GM04503 (cell line): ENCODE data around the gene NAA25.
"Not testable (repeated sequence)": the region's sequence is repeated elsewhere in the genome, so short reads cannot be mapped to it uniquely, and the experiment has no call there.

Source experiments
- DNase-seq: peaks from one replicate; pipeline ENCODE4 v3.0.0-alpha.2; 2012; ENCODE audit warnings: low read depth

NAA25 gene

DNA sequence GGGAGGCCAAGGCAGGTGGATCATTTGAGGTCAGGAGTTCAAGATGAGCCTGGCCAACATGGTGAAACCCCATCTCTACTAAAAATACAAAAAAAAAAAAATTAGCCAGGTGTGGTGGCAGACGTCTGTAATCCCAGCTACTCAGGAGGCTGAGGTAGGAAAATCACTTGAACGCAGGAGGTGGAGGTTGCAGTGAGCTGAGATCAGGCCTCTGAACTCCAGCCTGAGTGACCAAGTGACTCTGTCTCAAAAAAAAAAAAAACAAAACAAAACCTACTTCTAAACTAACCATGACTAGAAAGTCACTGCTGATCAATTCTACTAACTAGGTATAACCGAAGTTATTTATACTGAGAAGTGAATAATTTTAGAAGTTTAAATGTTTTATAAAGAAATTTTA is 99.0 kb downstream of the NAA25 start:
- DNase-seq, result not testable (repeated sequence)

DNA sequence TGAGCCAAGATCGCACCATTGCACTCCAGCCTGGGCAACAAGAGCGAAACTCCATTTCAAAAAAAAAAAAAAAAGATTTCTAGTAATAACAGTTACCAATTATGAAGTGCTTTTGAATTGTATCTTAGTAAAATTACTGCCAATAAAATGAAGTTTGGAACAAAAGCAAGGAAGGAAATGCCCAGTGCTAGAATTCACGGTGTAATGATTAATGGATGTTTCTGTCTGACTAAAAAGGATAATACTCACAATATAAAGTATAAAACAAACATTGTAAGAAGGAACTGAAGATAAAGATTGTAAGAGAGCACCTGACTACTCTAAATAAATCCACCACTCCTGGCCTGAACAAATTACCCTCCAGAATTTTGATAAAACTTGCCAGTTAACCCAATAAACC is 99.7 kb downstream of the NAA25 start:
- DNase-seq, result no peak

DNA sequence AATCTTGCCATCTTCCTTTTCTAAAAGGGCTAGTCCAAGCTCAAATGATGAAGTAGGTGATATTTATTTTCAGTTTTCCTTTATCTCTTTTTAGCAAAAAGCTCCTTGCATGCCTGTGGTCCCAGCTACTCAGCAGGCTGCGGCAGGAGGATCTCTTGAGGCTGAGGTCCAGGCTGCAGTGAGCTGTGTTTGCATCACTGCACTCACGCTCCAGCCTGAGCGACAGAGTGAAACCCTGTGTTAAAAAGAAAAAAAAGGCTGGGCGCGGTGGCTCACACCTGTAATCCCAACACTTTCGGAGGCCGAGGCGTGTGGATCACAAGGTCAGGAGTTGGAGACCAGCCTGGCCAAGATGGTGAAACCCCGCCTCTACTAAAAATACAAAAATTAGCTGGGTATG is 100.6 kb downstream of the NAA25 start:
- DNase-seq, result no peak

DNA sequence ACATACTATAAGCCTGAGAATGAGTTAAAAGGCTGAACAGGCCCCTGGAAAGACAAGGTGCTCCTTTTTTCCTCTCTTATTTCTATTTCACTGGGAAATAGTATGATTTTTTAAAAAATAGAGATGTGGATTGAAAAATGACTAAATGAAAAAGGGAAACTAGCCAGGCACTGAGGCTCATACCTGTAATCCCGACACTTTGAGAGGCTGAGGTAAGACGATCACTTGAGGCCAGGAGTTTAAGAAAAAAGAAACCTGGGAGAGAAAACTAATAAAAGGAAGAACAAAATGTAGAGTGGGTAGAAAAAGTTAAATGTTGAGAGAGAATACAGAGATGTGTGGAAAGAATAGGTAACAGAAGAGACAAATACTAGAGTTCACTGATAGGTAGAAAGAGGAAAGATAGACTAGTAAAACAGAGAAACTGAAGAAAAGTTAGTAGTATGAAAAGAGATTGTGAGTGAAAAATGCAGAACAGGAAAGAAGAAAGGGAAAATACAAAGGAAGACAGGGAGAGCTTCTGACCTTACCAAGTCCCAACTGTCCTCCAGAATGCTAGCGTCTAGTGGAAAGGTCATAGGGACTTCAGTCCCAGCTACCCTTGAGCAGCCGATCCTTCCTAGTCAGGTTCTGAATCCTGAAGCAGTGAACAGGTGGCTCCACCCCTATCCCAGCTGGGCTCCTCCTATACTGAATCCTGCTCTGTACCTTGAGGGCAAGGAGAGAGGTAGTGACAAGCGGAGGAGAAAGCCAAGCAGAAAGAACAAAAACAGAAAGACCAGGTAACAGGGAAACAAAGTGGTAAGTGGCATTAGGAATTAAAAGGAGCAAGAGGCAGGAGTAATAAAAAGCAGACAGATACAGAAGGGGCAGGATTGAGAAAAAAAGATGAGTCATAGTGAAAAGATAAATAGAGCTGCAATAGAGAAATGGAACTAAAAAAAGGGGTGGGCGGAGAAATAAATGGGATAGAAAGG is 102.9 kb downstream of the NAA25 start:
- DNase-seq, result no peak

DNA sequence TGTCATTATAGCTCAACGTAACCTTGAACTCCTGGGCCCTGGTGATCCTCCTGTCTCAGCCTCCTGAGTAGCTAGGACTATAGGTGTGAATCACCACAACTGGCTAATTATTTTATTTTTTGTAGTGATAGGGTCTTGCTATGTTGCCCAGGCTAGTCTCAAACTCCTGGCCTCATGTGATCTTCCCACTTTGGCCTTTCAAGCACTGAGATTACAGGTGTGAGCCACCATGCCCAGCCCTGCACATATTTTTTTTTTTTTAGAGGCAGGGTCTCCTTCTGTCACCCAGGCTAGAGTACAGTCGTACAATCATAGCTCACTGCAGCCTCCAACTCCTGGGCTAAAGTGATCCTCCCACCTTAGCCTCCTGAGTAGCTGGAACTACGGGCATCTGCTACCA is 104.5 kb downstream of the NAA25 start:
- DNase-seq, result no peak

DNA sequence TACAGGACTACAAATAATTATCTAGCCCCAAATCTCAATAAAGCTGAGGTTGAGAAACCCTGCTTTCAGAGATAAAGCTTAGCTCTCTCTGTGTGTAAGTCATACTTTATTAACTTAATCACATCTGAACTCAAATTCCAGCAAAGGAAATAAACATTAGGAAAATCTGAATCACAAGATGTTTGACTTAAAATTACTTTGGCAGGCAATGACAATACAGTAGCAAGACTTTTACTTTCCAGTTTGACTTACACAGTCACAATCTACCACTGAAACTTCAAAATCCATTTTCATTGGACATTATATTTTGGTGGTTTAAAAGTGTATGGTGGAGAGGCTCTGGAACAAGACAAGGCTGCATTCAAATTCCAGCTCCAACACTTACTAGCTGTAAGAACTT is 107.0 kb downstream of the NAA25 start:
- no peak for DNase-seq

DNA sequence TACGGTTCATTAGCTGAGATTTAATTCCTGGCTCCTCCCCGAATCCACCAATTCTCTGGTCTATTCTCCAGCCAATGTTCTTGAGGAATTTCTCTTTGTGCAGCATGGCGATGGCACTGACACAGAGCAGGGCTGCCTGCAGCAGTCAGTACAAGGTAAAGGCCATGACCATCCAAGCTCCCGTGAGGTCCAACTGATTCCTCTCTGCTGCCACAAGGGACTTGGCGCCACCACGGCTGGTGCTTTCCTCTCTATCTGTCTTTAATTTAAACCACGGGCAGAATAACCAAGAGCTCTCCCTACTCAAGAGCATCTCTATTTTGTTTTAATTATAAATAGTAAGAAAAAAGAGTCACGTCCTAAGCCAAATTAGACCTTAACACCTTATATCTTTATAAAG is 107.8 kb downstream of the NAA25 start:
- no peak for DNase-seq

DNA sequence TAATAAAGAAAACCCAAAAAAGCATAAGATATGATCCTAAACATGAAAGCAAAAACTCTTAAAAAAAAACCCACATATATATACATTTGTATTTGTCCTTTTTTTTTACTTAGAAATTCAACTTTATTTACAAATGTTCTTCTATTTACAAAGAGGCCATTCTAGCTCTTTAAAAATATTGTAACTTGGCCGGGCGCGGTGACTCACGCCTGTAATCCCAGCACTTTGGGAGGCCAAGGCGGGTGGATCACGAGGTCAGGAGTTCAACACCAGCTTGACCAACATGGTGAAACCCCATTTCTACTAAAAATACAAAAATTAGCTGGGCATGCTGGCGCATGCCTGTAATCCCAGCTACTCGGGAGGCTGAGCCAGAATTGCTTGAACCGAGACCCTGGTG is 109.5 kb downstream of the NAA25 start:
- not testable (repeated sequence) for DNase-seq

DNA sequence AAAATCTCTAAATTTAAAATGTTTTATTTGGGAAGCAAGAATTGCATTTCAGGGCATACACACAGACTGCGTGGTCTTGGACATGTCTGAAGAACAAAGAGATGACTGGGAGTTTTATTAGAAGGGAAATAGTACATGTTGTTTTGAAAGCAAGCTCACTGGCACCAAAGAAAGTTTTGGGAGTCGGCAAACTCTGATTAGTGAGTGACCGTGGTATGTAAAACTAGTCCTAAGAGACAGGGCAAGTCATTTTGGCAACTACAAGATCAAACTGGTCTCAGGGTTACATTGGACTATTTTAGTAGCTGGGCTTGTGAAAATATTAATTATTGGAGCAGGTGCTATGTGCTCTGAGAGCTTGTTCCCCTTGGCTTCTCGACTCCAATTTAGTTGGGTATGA is 110.6 kb downstream of the NAA25 start:
- no peak for DNase-seq

DNA sequence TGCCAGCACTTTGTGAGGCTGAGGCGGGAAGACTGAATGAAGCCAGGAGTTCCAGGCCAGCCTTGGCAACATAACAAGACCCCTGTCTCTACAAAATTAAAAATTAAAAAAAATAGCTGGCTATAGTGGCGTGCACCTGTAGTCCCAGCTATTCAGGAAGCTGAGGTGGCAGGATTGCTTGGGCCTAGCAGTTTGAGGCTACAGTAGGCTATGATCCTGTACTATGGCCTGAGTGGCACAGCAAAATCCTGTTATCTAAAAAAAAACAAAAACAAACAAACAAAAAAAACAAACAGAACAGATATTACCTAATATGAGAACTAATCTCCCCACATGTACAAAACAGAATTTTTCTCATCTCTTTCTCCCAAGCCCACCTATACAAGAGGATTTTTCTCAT is 111.3 kb downstream of the NAA25 start:
- DNase-seq, result no peak

DNA sequence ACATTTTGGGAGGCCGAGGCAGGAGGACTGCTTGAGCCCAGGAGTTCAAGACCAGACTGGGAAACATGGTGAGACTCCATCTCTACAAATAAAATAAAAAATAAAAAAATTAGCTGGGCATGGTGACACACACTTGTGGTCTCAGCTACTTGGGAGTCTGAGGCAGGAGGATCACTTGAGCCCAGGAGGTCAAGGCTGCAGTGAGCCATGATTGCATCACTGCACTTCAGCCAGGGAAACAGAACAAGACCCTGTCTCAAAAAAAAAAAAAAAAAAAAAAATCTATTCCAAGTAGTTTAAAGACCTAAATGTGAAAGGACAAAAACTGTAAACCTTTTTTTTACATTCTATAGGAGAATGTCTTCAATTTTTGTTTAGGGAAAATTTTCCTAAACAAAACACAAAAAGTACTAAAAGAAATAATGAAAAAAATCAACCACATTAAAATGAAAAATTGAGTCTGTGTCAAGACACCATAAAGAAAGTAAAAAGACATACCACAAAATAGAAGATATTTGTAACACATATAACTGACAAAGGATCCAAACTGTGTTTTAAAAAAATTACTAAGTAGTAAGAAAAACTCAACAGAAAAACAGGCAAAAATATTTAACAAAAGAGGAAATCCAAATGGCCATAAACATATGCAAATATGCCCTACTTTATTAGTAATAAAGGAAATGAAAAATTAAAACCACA is 112.7 kb downstream of the NAA25 start:
- DNase-seq, result no peak

DNA sequence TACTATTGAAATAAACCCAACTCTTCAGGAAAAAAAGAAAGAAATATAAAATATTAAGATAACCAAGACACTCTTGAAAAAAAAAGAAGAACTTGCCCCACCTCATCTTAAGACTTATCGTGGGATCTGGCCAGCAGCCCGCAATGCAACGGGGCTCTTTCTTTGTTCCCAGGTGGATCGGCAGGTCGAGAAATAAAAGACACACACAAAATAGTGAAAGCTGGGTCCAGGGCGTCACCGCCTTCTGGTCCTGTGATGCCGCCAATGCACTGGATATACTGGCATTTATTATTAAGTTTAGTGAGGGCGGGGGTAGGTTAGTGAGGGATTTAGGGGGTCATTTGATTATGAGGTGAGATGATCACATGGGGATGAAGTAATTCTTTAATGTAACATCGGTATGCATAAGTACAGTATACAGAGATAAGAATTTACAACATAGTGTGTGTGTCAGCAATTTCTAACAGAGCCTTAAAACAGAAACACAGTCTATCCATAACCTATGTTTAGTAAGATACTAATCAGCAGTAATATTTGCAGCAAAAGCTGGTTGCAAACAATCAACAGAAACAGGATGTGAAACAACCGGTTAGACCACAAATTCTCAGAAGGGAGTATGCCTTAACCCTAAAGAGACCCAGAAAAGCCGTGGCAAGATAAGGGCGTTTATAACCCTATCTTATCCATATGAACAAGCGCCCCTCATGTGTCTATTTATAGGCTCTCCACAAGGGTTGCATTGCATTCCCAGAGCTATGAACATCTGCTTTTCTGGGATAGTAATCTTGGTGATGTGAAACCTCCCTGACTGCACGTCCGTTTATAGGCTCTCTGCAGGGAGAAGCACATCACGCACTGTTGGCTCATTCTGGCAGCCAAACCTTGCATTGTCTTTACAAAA is 114.1 kb downstream of the NAA25 start:
- DNase-seq, result not testable (repeated sequence)

DNA sequence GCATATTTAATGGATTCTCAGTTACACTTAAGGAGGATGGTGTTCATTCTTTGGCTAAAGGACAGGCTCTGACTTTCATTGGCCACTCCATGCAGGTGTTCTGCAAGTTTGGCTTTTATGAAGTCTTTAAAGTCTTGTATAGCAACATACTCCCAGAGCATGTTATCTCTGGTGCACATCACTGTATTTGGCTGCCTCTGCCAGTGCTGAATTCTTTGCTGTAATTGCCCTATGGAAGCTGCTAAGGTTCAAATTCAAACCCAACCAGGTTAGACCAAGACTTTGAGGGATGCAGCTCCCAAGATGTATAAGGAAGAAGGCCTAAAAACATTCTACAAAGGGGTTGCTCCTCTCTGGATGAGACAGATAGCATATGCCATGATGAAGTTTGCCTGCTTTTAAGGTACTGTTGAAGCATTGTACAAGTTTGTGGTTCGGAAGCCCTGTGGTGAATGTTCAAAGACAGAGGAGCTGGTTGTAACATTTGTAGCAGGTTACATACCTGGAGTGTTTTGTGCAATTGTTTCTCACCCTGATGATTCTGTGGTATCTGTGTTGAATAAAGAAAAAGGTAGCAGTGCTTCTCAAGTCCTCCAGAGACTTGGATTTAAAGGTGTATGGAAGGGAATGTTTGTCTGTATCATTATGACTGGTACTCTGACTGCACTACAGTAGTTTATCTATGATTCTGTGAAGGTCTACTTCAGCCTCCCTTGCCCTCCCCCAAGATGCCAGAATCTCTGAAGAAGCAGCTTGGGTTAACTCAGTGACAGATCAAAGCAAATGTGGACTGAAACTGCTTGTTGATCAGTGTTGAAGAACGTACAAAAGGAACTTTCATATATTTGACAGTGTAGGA is 115.1 kb downstream of the NAA25 start:
- DNase-seq, result no peak

DNA sequence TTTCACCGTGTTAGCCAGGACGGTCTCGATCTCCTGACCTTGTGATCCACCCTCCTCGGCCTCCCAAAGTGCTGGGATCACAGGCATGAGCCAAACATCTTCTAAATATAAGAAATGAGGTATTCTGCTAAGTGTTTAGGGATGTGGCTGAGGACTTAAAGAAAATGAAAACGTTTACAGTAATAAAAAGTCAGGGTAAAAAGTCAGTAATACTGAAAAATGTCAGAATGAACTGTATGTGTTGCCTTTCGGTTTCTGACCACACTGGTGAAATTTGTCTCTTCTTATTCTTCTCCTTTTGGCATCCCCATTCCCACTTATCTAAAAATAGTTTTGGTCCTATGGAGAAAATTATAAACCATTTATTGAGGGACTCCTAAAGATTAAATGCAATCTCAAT is 116.1 kb downstream of the NAA25 start:
- DNase-seq, result no peak

DNA sequence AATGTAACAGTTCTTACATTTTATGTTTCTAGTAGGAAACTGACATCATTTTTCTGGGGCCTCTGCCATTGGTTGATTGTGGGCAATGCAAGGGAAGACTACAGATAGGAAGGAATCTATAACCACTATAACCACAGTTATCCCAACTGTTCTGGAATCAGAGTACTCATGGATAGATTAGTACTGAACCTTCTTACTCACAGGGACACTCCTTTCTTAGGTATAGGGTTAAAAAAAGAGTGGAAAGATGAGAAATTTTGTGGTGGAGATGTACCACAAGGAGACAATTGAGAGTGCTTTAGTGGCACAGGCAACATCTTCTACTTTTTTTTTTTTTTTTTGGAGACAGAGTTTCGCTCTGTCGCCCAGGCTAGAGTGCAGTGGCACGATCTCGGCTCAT is 116.6 kb downstream of the NAA25 start:
- no peak for DNase-seq

DNA sequence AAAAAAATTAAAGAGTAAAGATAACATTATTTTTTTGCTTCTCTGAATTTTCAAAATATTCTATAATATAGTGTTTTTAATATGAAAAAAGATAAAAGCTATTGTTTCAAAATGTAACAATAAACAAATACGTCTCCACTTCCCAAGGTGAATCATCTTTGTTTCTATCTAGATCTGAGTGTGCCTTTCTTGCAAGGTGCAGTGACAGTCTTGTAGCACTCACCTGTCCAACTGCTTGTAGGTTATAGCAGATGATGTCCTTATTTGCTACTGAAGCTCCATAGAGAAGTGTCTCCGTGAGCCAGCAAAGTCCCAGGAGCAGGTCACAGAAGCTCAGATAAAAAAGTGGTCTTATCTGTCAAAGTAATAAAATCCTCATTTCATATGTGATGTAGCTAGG is 117.0 kb downstream of the NAA25 start:
- no peak for DNase-seq

DNA sequence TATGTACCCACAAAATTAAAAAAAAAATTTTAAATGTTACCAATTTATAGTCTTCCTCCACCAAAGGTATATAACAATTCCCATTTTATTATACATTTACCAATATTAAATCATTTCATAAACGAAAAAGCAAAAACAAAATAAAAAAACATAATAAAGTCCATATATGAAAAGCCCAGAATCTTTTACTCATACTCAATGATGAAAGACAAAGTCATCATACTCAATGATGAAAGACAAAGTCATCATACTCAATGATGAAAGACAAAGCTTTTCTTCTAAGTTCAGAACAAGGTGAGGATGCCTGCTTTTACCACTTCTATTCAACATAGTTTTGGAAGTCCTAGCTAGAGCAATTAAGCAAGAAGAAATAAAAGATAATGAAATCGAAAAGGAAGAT is 123.8 kb downstream of the NAA25 start:
- no peak for DNase-seq

DNA sequence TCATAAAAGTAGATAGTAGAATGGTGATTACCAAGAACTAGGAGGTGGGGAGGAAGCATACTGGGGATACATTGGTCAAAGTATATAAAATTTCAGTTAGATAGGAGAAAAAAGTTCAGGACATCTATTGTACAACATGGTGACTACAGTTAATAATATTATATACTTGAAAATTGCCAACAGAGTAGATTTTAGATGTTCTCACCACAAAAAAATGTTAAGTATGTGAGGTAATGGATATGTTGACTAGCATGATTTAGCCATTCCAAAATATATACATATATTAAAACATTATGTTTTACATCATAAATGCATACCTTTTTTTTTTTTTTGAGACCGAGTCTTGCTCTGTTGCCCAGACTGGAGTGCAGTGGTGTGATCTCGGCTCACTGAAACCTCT is 126.6 kb downstream of the NAA25 start:
- DNase-seq, result no peak

DNA sequence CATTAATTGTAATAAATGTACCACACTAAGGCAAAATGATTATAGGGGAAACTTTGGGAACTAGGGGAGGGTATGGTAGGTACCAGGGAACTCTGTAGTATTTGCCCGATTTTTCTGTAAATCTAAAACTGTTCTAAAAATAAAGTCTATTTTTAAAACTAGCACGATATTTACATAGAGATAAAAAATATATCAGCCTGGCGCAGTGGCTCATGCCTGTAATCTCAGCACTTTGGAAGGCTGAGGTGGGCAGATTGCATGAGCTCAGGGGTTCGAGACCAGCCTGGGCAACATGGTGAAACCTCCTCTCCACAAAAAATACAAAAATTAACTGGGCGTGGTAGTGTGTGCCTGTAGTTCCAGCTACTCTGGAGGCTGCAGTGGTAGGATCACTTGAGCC is 128.0 kb downstream of the NAA25 start:
- DNase-seq, result no peak

DNA sequence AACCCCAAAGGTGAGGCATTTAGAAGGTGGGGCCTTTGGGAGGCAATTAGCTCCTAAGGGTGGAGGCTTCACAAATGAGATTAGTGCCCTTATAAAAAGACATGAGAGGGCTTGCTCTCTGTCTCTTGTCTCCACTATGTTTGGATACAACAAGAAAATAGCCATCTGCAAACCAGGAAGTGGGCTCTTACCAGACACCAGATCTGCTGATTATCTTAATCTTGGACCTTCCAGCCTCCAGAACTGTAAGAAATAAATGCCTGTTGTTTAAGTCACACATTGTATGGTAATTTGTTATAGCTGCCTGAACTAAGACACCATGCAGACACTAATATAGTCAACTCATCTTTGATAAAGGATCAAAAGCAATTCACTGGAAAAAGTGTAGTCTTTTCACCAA is 130.0 kb downstream of the NAA25 start:
- no peak for DNase-seq

DNA sequence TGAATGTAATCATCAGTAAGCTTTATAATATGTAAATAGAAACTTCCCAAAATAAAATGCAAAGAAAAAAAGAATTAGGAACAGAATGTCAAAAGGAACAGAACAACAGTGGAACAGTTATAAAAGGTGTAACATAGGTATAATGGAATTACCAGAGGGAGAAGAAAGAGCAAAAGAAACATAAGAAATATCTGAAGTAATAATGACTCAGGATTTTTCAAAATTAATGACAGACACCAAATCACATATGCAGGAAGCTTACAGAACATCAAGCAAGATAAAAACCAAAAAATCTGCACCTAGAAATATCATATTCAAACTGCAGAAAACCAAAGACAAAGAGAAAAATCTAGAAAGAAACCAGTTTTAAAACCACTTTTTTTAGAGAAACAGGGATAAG is 131.7 kb downstream of the NAA25 start:
- DNase-seq, result no peak
